Upper lobe of right lung (tissue), 1 donor: ENCODE results near the gene SLC6A17. TPM values are rescaled to one million over a fixed set of nuclear protein-coding genes. Genes with fewer than 3 reads are reported as not detected.
A peak's percentile ranks its signal among the peaks of the same experiment; 100 is the strongest.

Experiments used
- ATAC-seq: fragments of 200-7000 bp; cut with Tn5 transposase; one replicate; pipeline ENCODE4 v1.9.1; 2020; ENCODE audit warnings: mild to moderate bottlenecking, moderate library complexity
- DNase-seq: peaks from one replicate; pipeline ENCODE4 v3.0.0-alpha.2; 2020
- H3K27ac ChIP-seq: fragments of 200-600 bp; one replicate; pipeline ENCODE4 v1.8.0; 2022
- H3K27me3 ChIP-seq: fragments of 200-600 bp; one replicate; pipeline ENCODE4 v1.8.0; 2022; ENCODE audit warnings: mild to moderate bottlenecking
- H3K36me3 ChIP-seq: fragments of 200-600 bp; one replicate; pipeline ENCODE4 v1.8.0; 2022
- H3K4me1 ChIP-seq: fragments of 200-600 bp; one replicate; pipeline ENCODE4 v1.8.0; 2022
- H3K4me3 ChIP-seq: fragments of 200-600 bp; one replicate; pipeline ENCODE4 v1.8.0; 2022; ENCODE audit warnings: mild to moderate bottlenecking
- H3K9me3 ChIP-seq: fragments of 200-600 bp; one replicate; pipeline ENCODE4 v1.8.0; 2022
- CTCF ChIP-seq: fragments of 200-600 bp; IDR thresholded peaks from one replicate; pipeline ENCODE4 v1.8.0; 2022; ENCODE audit warnings: antibody characterized with exemption
- intact Hi-C: fragments of 100-400 bp; cut with DNase I; formaldehyde crosslinking; loops from one replicate; pipeline ENCODE4 v1.11.0; 2022
- total RNA-seq: library from RNA; stranded (reverse); fragmentation: NEBNext Ultra II Directional; extraction: Animal tissue kit (Norgen Biotek cat#: 25700); gene quantifications from one replicate; pipeline ENCODE4 v1.2.1, GENCODE V29; 2021
- donor health status: DM: no; HTN: yes; CAD: no; lungs with severe emphysema.

Gene SLC6A17
- total RNA-seq, 1 donor from 2014 or later: 0.06 TPM

- no peak for ATAC-seq
- Histone ChIP-seq H3K27ac (no peak overlapping the region), H3K9me3 (peaks cover 5% of the 10 kb centered on the region), H3K4me1 (no peaks in the 10 kb centered on the region), H3K36me3 (no peaks in the 10 kb centered on the region), H3K27me3 (peaks cover 16% of the 10 kb centered on the region), H3K4me3 (no peak overlapping the region)
- DNase-seq: no peak
- TF ChIP-seq CTCF: no peak
- intact Hi-C loops: no loop called here
These were observed 24.7 kb downstream of the SLC6A17 start for GRCh38 chr1:110174961-110175360.

GRCh38 chr1:110176299-110176956, 26.1 kb downstream of the SLC6A17 start:
- Histone ChIP-seq H3K27me3 (peaks cover 21% of the 10 kb centered on the region), H3K36me3 (no peaks in the 10 kb centered on the region), H3K27ac (no peak overlapping the region), H3K9me3 (peaks cover 5% of the 10 kb centered on the region), H3K4me1 (no peaks in the 10 kb centered on the region), H3K4me3 (no peak overlapping the region)
- ATAC-seq (no peak), DNase-seq (no peak)
- intact Hi-C loops: no loop called here
- TF ChIP-seq CTCF: no peak

DNA sequence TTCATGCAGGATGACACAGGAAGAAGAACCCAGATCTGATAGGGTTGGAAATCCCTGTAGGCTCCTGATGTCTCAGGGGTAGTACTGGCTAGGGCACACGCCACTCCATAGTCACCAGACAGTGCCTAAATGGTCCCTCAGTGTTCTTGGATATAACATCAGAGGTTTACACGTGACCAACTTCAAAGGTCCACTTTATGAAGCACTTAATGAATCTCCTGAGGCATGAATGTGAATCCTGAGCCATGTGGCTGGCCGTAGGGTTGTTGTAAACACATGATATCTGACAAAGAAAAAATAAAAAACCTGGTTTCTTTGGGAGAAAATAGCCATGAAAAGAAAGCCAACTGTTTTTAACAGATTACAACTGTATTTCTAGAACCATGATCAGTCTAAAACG, 27.5 kb downstream of the SLC6A17 start:
- no peak for ATAC-seq
- Histone ChIP-seq H3K27ac (no peak overlapping the region), H3K9me3 (peaks cover 5% of the 10 kb centered on the region), H3K36me3 (no peaks in the 10 kb centered on the region), H3K4me3 (no peak overlapping the region), H3K27me3 (peaks cover 11% of the 10 kb centered on the region), H3K4me1 (no peaks in the 10 kb centered on the region)
- TF ChIP-seq CTCF: no peak
- intact Hi-C loops: no loop called here
- DNase-seq: no peak

DNA sequence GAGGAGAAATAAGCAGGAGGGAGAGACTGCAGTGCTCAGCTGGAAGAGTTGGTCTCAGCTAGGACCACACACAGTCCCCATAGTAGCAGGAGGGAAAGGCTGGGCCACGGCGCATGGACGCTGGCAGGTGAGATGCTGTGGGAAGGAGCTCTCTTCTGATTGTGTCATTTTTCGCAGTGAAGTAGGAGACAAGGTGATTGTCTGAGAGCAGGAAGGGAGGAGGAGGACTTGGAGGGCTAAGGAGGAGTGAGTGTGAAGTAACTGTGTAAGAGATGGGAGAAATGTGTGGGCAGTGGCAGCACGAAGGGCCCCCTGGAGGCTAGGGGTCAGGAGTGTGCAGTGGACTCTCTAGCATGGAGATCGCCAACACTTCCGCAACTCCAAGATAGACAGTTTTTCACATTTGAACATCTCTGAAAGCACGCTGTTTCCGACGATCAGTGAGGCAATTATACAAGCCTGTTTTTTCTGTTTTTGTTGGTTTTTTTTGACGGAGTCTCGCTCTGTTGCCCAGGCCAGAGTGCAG, 33.4 kb downstream of the SLC6A17 start:
- intact Hi-C loops: no loop called here
- Histone ChIP-seq H3K4me1 (no peaks in the 10 kb centered on the region), H3K27ac (no peak overlapping the region), H3K27me3 (peaks cover 28% of the 10 kb centered on the region), H3K36me3 (no peaks in the 10 kb centered on the region), H3K9me3 (peaks cover 2% of the 10 kb centered on the region), H3K4me3 (no peak overlapping the region)
- no peak for DNase-seq
- TF ChIP-seq CTCF: no peak
- no peak for ATAC-seq

GRCh38 chr1:110184446-110184845, 34.2 kb downstream of the SLC6A17 start:
- H3K36me3 ChIP-seq: no peaks in the 10 kb centered on the region
- H3K4me1 ChIP-seq: no peaks in the 10 kb centered on the region
- DNase-seq (no peak), ATAC-seq (peak; percentile 20)
- no peak overlapping the region for H3K4me3 ChIP-seq
- H3K9me3 ChIP-seq: no peaks in the 10 kb centered on the region
- peaks cover 28% of the 10 kb centered on the region for H3K27me3 ChIP-seq
- TF ChIP-seq CTCF: no peak
- no peak overlapping the region for H3K27ac ChIP-seq
- intact Hi-C loops: no loop called here
